ENCODE measurements around the gene FBN3.

DNA sequence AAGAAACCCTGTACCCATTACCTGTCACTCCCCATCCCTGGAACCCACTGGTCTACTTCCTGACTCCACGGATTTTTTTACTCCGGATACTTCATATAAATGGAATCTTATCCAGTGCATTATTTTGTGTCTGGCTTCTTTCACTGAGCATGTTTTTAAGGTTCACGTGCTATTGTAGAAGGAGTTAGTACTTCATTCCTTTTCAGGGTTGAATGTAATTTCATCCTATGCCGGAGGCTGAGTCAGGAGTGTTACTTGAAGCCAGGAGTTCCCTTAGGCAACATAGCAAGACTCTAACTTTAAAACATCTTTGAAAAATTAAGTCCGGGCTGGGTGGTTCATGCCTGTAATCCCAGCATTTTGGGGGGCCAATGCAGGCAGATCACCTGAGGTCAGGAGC lies 126.0 kb downstream of the FBN3 start:
- TF ChIP-seq, protein P1, sequence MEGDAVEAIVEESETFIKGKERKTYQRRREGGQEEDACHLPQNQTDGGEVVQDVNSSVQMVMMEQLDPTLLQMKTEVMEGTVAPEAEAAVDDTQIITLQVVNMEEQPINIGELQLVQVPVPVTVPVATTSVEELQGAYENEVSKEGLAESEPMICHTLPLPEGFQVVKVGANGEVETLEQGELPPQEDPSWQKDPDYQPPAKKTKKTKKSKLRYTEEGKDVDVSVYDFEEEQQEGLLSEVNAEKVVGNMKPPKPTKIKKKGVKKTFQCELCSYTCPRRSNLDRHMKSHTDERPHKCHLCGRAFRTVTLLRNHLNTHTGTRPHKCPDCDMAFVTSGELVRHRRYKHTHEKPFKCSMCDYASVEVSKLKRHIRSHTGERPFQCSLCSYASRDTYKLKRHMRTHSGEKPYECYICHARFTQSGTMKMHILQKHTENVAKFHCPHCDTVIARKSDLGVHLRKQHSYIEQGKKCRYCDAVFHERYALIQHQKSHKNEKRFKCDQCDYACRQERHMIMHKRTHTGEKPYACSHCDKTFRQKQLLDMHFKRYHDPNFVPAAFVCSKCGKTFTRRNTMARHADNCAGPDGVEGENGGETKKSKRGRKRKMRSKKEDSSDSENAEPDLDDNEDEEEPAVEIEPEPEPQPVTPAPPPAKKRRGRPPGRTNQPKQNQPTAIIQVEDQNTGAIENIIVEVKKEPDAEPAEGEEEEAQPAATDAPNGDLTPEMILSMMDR (IDR thresholded peaks at IDR 0.05) = no peak
- TF ChIP-seq EZH2 (IDR thresholded peaks at IDR 0.05; ENCODE audit: borderline replicate concordance, insufficient read depth, low read depth, low read length, poor library complexity, severe bottlenecking) = no peak

Data from B cell (primary cell).